HEK293 (cell line): ENCODE results near the gene LRRK1.

Source experiments
- EGR2 ChIP-seq: fragments of 450-650 bp; formaldehyde crosslinking; IDR thresholded peaks from 2 replicates; pipeline ENCODE4 v1.5.1; 2016; ENCODE audit warnings: low read depth, missing biosample characterization, missing genetic modification characterization
- HOXC10 ChIP-seq: sonication (generic); formaldehyde crosslinking; IDR thresholded peaks from 2 replicates; pipeline ENCODE4 v1.8.1; 2023; ENCODE audit warnings: mild to moderate bottlenecking, missing genetic modification reagents
- KLF1 ChIP-seq: fragments of 450-650 bp; formaldehyde crosslinking; IDR thresholded peaks from 2 replicates; pipeline ENCODE4 v1.5.1; 2016; ENCODE audit warnings: missing biosample characterization, missing genetic modification characterization
- KLF7 ChIP-seq: fragments of 450-650 bp; formaldehyde crosslinking; IDR thresholded peaks from 2 replicates; pipeline ENCODE4 v1.5.1; 2016; ENCODE audit warnings: missing biosample characterization, missing genetic modification characterization, borderline replicate concordance
- KLF9 ChIP-seq: fragments of 450-650 bp; formaldehyde crosslinking; IDR thresholded peaks from 2 replicates; pipeline ENCODE4 v1.5.1; 2016; ENCODE audit warnings: missing biosample characterization, missing genetic modification characterization, low read depth
- SP7 ChIP-seq: fragments of 450-650 bp; formaldehyde crosslinking; IDR thresholded peaks from 2 replicates; pipeline ENCODE4 v1.5.1; 2016; ENCODE audit warnings: missing biosample characterization, missing genetic modification characterization
- YY1 ChIP-seq: fragments of 450-650 bp; formaldehyde crosslinking; IDR thresholded peaks from 2 replicates; pipeline ENCODE4 v1.5.1; 2018; ENCODE audit warnings: missing biosample characterization, missing genetic modification characterization
- ZBTB21 ChIP-seq: fragments of 450-650 bp; formaldehyde crosslinking; IDR thresholded peaks from 2 replicates; pipeline ENCODE4 v1.5.1; 2017; ENCODE audit warnings: missing biosample characterization, missing genetic modification characterization
- ZEB2 ChIP-seq: fragments of 450-650 bp; formaldehyde crosslinking; IDR thresholded peaks from 2 replicates; pipeline ENCODE4 v1.5.1; 2016; ENCODE audit warnings: missing biosample characterization, missing genetic modification characterization
- ZFHX2 ChIP-seq: fragments of 450-650 bp; formaldehyde crosslinking; conservative IDR thresholded peaks from 2 replicates; pipeline ENCODE4 v1.5.1; 2016; ENCODE audit warnings: missing biosample characterization, missing genetic modification characterization
- ZFP69B ChIP-seq: fragments of 450-650 bp; formaldehyde crosslinking; IDR thresholded peaks from 2 replicates; pipeline ENCODE4 v1.5.1; 2016; ENCODE audit warnings: missing biosample characterization, missing genetic modification characterization
- ZIC2 ChIP-seq: fragments of 450-650 bp; formaldehyde crosslinking; IDR thresholded peaks from 2 replicates; pipeline ENCODE4 v1.5.1; 2016; ENCODE audit warnings: missing biosample characterization, missing genetic modification characterization
- ZNF146 ChIP-seq: fragments of 450-650 bp; formaldehyde crosslinking; IDR thresholded peaks from 2 replicates; pipeline ENCODE4 v1.5.1; 2016; ENCODE audit warnings: missing biosample characterization, missing genetic modification characterization
- ZNF155 ChIP-seq: fragments of 450-650 bp; formaldehyde crosslinking; IDR thresholded peaks from 2 replicates; pipeline ENCODE4 v1.5.1; 2016; ENCODE audit warnings: missing biosample characterization, missing genetic modification characterization
- ZNF157 ChIP-seq: fragments of 450-650 bp; formaldehyde crosslinking; IDR thresholded peaks from 2 replicates; pipeline ENCODE4 v1.5.1; 2016; ENCODE audit warnings: missing biosample characterization, missing genetic modification characterization
- ZNF175 ChIP-seq: fragments of 450-650 bp; formaldehyde crosslinking; IDR thresholded peaks from 2 replicates; pipeline ENCODE4 v1.5.1; 2016; ENCODE audit warnings: missing biosample characterization, missing genetic modification characterization
- ZNF211 ChIP-seq: fragments of 450-650 bp; formaldehyde crosslinking; IDR thresholded peaks from 2 replicates; pipeline ENCODE4 v1.5.1; 2016; ENCODE audit warnings: low read depth, missing biosample characterization, missing genetic modification characterization
- ZNF221 ChIP-seq: fragments of 450-650 bp; formaldehyde crosslinking; IDR thresholded peaks from 2 replicates; pipeline ENCODE4 v1.5.1; 2017; ENCODE audit warnings: missing biosample characterization, missing genetic modification characterization, borderline replicate concordance
- ZNF239 ChIP-seq: fragments of 450-650 bp; formaldehyde crosslinking; IDR thresholded peaks from 2 replicates; pipeline ENCODE4 v1.5.1; 2016; ENCODE audit warnings: missing biosample characterization, missing genetic modification characterization
- ZNF530 ChIP-seq: fragments of 450-650 bp; formaldehyde crosslinking; IDR thresholded peaks from 2 replicates; pipeline ENCODE4 v1.5.1; 2016; ENCODE audit warnings: low read depth, missing biosample characterization, missing genetic modification characterization
- ZNF600 ChIP-seq: fragments of 450-650 bp; formaldehyde crosslinking; IDR thresholded peaks from 2 replicates; pipeline ENCODE4 v1.5.1; 2016; ENCODE audit warnings: missing biosample characterization, missing genetic modification characterization
- ZNF610 ChIP-seq: fragments of 450-650 bp; formaldehyde crosslinking; IDR thresholded peaks from 2 replicates; pipeline ENCODE4 v1.5.1; 2016; ENCODE audit warnings: missing biosample characterization, missing genetic modification characterization, borderline replicate concordance
- ZNF624 ChIP-seq: fragments of 450-650 bp; formaldehyde crosslinking; IDR thresholded peaks from 2 replicates; pipeline ENCODE4 v1.5.1; 2017; ENCODE audit warnings: missing biosample characterization, missing genetic modification characterization
- ZNF654 ChIP-seq: fragments of 450-650 bp; formaldehyde crosslinking; IDR thresholded peaks from 2 replicates; pipeline ENCODE4 v1.5.1; 2016; ENCODE audit warnings: low read depth, missing biosample characterization, missing genetic modification characterization
- ZNF701 ChIP-seq: fragments of 450-650 bp; formaldehyde crosslinking; IDR thresholded peaks from 2 replicates; pipeline ENCODE4 v1.5.1; 2016; ENCODE audit warnings: missing biosample characterization, missing genetic modification characterization
- ZNF776 ChIP-seq: fragments of 450-650 bp; formaldehyde crosslinking; IDR thresholded peaks from 2 replicates; pipeline ENCODE4 v1.5.0; 2017; ENCODE audit warnings: missing biosample characterization, missing genetic modification characterization, borderline replicate concordance
- ZNF830 ChIP-seq: fragments of 450-650 bp; IDR thresholded peaks from 2 replicates; pipeline ENCODE4 v1.5.0; 2018; ENCODE audit warnings: missing biosample characterization, missing genetic modification characterization, low read depth, mild to moderate bottlenecking, moderate library complexity
- ZXDB ChIP-seq: fragments of 450-650 bp; formaldehyde crosslinking; IDR thresholded peaks from 2 replicates; pipeline ENCODE4 v1.5.1; 2016; ENCODE audit warnings: missing biosample characterization, missing genetic modification characterization
- TF ChIP-seq, protein P1 (sequence below): fragments of 450-650 bp; IDR thresholded peaks from 2 replicates; pipeline ENCODE4 v1.5.1; 2018; ENCODE audit warnings: missing biosample characterization, mild to moderate bottlenecking, missing genetic modification characterization
- TF ChIP-seq, protein P2 (sequence below): fragments of 450-650 bp; formaldehyde crosslinking; IDR thresholded peaks from 2 replicates; pipeline ENCODE4 v1.5.1; 2016; ENCODE audit warnings: missing biosample characterization, missing genetic modification characterization, low read depth
- TF ChIP-seq, protein P3 (sequence below): fragments of 450-650 bp; formaldehyde crosslinking; IDR thresholded peaks from 2 replicates; pipeline ENCODE4 v1.5.1; 2016; ENCODE audit warnings: missing biosample characterization, missing genetic modification characterization
- TF ChIP-seq, protein P4 (sequence below): fragments of 450-650 bp; formaldehyde crosslinking; IDR thresholded peaks from 2 replicates; pipeline ENCODE4 v1.5.1; 2016; ENCODE audit warnings: missing biosample characterization, missing genetic modification characterization
- TF ChIP-seq, protein P5 (sequence below): fragments of 450-650 bp; formaldehyde crosslinking; IDR thresholded peaks from 2 replicates; pipeline ENCODE4 v1.5.1; 2016; ENCODE audit warnings: missing biosample characterization, missing genetic modification characterization

LRRK1 gene

DNA sequence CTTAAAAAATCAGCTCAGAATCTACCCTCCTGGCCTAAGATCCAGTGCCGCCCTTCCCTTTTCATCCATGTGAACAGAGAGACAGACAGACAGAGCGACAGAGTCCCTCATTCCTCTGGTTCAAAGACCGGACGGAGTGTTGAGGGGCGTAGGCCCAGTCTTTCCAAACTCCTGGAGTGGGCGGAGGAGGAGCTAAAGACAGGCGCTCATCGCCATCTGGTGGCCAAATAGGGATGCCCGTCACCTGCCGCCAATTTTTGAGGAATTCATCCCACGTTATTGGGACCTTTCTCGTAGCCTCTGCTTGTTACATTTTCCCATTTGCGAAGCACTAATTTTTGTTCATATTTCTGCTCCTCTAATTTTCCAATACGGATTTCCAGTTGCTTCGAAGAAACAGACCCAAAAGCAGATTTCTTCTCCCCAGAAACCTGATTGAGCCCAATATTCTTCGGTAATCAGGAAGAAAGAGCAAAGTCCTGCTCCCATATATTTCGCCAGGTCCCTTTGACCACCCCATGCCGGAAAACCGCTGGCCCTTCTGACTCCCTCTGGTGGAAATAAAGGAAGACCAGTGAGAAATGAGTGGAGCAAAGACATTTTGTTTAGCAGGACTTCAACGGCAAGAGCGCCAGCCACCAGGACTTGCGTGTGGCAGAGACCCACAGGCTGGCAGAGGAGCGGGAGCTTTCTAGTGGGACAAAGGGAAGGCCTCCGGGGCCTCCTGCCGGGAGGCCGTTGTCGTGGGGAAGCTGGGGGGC is 88.0 kb downstream of the LRRK1 start (continued):
- no peak for TF ChIP-seq ZNF146 (tag by site-specific recombination)
- no peak for TF ChIP-seq HOXC10
- no peak for TF ChIP-seq ZNF776 (tag by site-specific recombination)
- no peak for TF ChIP-seq ZNF600 (tag by site-specific recombination)
- TF ChIP-seq ZFHX2 (tag by site-specific recombination) = peak; percentile 89
- TF ChIP-seq KLF9 (tag by site-specific recombination) = peak; percentile 56; the same call in 1 of the 2 replicates
- TF ChIP-seq, protein P1, sequence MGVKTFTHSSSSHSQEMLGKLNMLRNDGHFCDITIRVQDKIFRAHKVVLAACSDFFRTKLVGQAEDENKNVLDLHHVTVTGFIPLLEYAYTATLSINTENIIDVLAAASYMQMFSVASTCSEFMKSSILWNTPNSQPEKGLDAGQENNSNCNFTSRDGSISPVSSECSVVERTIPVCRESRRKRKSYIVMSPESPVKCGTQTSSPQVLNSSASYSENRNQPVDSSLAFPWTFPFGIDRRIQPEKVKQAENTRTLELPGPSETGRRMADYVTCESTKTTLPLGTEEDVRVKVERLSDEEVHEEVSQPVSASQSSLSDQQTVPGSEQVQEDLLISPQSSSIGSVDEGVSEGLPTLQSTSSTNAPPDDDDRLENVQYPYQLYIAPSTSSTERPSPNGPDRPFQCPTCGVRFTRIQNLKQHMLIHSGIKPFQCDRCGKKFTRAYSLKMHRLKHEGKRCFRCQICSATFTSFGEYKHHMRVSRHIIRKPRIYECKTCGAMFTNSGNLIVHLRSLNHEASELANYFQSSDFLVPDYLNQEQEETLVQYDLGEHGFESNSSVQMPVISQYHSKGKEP (tag by site-specific recombination) = no peak
- TF ChIP-seq ZIC2 (tag by site-specific recombination) = no peak
- TF ChIP-seq EGR2 (tag by site-specific recombination) = peak; percentile 86
- no peak for TF ChIP-seq YY1 (tag by site-specific recombination)
- TF ChIP-seq, protein P2, sequence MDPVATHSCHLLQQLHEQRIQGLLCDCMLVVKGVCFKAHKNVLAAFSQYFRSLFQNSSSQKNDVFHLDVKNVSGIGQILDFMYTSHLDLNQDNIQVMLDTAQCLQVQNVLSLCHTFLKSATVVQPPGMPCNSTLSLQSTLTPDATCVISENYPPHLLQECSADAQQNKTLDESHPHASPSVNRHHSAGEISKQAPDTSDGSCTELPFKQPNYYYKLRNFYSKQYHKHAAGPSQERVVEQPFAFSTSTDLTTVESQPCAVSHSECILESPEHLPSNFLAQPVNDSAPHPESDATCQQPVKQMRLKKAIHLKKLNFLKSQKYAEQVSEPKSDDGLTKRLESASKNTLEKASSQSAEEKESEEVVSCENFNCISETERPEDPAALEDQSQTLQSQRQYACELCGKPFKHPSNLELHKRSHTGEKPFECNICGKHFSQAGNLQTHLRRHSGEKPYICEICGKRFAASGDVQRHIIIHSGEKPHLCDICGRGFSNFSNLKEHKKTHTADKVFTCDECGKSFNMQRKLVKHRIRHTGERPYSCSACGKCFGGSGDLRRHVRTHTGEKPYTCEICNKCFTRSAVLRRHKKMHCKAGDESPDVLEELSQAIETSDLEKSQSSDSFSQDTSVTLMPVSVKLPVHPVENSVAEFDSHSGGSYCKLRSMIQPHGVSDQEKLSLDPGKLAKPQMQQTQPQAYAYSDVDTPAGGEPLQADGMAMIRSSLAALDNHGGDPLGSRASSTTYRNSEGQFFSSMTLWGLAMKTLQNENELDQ (tag by site-specific recombination) = no peak
- TF ChIP-seq ZNF654 (tag by site-specific recombination) = peak; percentile 94
- TF ChIP-seq ZNF175 = no peak
- TF ChIP-seq ZNF530 (tag by site-specific recombination) = no peak
- TF ChIP-seq ZEB2 (tag by site-specific recombination) = peak; percentile 45; the same call in 1 of the 2 replicates
- no peak for TF ChIP-seq ZNF155
- no peak for TF ChIP-seq ZNF211 (tag by site-specific recombination)
- TF ChIP-seq ZNF157 (tag by site-specific recombination) = no peak
- no peak for TF ChIP-seq ZNF624 (tag by site-specific recombination)
- no peak for TF ChIP-seq ZNF221 (tag by site-specific recombination)
- no peak for TF ChIP-seq ZBTB21
- TF ChIP-seq ZNF701 (tag by site-specific recombination) = no peak
- TF ChIP-seq, protein P3, sequence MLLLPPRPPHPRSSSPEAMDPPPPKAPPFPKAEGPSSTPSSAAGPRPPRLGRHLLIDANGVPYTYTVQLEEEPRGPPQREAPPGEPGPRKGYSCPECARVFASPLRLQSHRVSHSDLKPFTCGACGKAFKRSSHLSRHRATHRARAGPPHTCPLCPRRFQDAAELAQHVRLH (tag by site-specific recombination) = no peak
- TF ChIP-seq, protein P4, sequence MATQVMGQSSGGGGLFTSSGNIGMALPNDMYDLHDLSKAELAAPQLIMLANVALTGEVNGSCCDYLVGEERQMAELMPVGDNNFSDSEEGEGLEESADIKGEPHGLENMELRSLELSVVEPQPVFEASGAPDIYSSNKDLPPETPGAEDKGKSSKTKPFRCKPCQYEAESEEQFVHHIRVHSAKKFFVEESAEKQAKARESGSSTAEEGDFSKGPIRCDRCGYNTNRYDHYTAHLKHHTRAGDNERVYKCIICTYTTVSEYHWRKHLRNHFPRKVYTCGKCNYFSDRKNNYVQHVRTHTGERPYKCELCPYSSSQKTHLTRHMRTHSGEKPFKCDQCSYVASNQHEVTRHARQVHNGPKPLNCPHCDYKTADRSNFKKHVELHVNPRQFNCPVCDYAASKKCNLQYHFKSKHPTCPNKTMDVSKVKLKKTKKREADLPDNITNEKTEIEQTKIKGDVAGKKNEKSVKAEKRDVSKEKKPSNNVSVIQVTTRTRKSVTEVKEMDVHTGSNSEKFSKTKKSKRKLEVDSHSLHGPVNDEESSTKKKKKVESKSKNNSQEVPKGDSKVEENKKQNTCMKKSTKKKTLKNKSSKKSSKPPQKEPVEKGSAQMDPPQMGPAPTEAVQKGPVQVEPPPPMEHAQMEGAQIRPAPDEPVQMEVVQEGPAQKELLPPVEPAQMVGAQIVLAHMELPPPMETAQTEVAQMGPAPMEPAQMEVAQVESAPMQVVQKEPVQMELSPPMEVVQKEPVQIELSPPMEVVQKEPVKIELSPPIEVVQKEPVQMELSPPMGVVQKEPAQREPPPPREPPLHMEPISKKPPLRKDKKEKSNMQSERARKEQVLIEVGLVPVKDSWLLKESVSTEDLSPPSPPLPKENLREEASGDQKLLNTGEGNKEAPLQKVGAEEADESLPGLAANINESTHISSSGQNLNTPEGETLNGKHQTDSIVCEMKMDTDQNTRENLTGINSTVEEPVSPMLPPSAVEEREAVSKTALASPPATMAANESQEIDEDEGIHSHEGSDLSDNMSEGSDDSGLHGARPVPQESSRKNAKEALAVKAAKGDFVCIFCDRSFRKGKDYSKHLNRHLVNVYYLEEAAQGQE = no peak
- TF ChIP-seq KLF7 (tag by site-specific recombination) = peak; percentile 55; the same call in 1 of the 2 replicates
- TF ChIP-seq SP7 = 0 out of 2 replicates have a peak, but pooled peaks have one; percentile 24
- TF ChIP-seq, protein P5, sequence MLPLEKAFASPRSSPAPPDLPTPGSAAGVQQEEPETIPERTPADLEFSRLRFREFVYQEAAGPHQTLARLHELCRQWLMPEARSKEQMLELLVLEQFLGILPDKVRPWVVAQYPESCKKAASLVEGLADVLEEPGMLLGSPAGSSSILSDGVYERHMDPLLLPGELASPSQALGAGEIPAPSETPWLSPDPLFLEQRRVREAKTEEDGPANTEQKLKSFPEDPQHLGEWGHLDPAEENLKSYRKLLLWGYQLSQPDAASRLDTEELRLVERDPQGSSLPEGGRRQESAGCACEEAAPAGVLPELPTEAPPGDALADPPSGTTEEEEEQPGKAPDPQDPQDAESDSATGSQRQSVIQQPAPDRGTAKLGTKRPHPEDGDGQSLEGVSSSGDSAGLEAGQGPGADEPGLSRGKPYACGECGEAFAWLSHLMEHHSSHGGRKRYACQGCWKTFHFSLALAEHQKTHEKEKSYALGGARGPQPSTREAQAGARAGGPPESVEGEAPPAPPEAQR (tag by site-specific recombination) = no peak
- no peak for TF ChIP-seq ZFP69B
- TF ChIP-seq ZNF239 (tag by site-specific recombination) = no peak
- no peak for TF ChIP-seq ZNF830 (tag by site-specific recombination)
- no peak for TF ChIP-seq ZXDB (tag by site-specific recombination)
- peak; percentile 92 for TF ChIP-seq KLF1 (tag by site-specific recombination)
- TF ChIP-seq ZNF610 = no peak
